HepG2 (cell line): ENCODE results near the gene ARHGAP22. TPM values are rescaled to one million over a fixed set of nuclear protein-coding genes. Genes with fewer than 3 reads are reported as not detected.

Experiments used
- ATAC-seq: fragments of 200-7000 bp; cut with Tn5 transposase; 3 replicates; pipeline ENCODE4 v1.9.1; 2020; ENCODE audit warnings: mild to moderate bottlenecking, moderate library complexity
- BruUV-seq: library from RNA; stranded (reverse); fragments of 400-500 nt; replicated peaks from 2 replicates; lab custom pipeline; 2021; lab: Mats Ljungman, UMichigan
- CTCF ChIA-PET: fragments of 300-600 bp; formaldehyde crosslinking; extraction: SDS; loops from one replicate; lab custom pipeline; 2021; ENCODE audit warnings: low total read pairs, inconsistent platforms, low intra/inter-chr PET ratio; lab: Yijun Ruan, JAX
- POLR2A ChIA-PET: fragments of 350-600 bp; sonication (Branson Sonifier 250); formaldehyde crosslinking; loops from one replicate; lab custom pipeline; 2020; ENCODE audit warnings: antibody characterized with exemption, inconsistent platforms; lab: Yijun Ruan, JAX
- DNase-seq: peaks from one replicate; pipeline ENCODE4 v3.0.0-alpha.2; 2015; ENCODE audit warnings: low spot score
- FAIRE-seq: peaks from 3 replicates; lab custom pipeline; 2011; peaks lifted over from hg19 to GRCh38; lab: Jason Lieb, UNC
- H2AFZ ChIP-seq: one replicate; pipeline ENCODE4 v1.6.1; 2011; ENCODE audit warnings: low read length, inconsistent platforms
- H3K27ac ChIP-seq: fragments of 300-600 bp; 3 replicates; pipeline ENCODE4 v1.8.0; 2011; ENCODE audit warnings: mixed run types, mild to moderate bottlenecking, mixed read lengths, low read length, inconsistent platforms; ENCODE audit not compliant: insufficient read depth; ENCODE audit errors: extremely low read length
- H3K27me3 ChIP-seq, 2 experiments: fragments of 200-600 bp in 1 of 2; 2 replicates in 1 of 2; 3 replicates in 1 of 2; pipeline versions ENCODE4 v1.6.0 to v1.8.0; 2011; ENCODE audit warnings: low read length in 2 of 2, mild to moderate bottlenecking in 2 of 2, moderate library complexity in 2 of 2, inconsistent platforms in 1 of 2; ENCODE audit not compliant: insufficient read depth in 2 of 2, control insufficient read depth in 1 of 2
- H3K36me3 ChIP-seq, 2 experiments: fragments of 200-600 bp in 1 of 2; replicated peaks in 1 of 2; 2 replicates in 1 of 2; 3 replicates in 1 of 2; pipeline versions ENCODE4 v1.5.1 to v1.8.0; 2011; ENCODE audit warnings: low read length in 2 of 2, inconsistent platforms in 1 of 2; ENCODE audit not compliant: insufficient read depth in 2 of 2, control insufficient read depth in 1 of 2
- H3K4me1 ChIP-seq: 2 replicates; pipeline ENCODE4 v1.5.1; 2012; ENCODE audit warnings: low read length, inconsistent platforms; ENCODE audit not compliant: insufficient read depth
- H3K4me2 ChIP-seq: 2 replicates; pipeline ENCODE4 v1.6.0; 2011; ENCODE audit warnings: low read depth, low read length, inconsistent platforms
- H3K4me3 ChIP-seq, 3 experiments: fragments of 200-600 bp in 1 of 3; sonication (generic), shearing (Covaris generic) in 1 of 3; replicated peaks in 1 of 3; 2 replicates each; pipeline ENCODE4 v1.5.1; 2011 to 2016; ENCODE audit warnings: low read length in 3 of 3, inconsistent platforms in 2 of 3, low read depth in 2 of 3, mild to moderate bottlenecking in 2 of 3, control low read depth in 1 of 3, mixed read lengths in 1 of 3; ENCODE audit not compliant: insufficient read depth in 1 of 3
- H3K79me2 ChIP-seq: one replicate; pipeline ENCODE4 v1.6.1; 2011; ENCODE audit warnings: low read length, inconsistent platforms; ENCODE audit not compliant: insufficient read depth
- H3K9ac ChIP-seq: 2 replicates; pipeline ENCODE4 v1.6.0; 2011; ENCODE audit warnings: mild to moderate bottlenecking, low read depth, low read length, inconsistent platforms; ENCODE audit not compliant: insufficient read depth
- H3K9me3 ChIP-seq: 2 replicates; pipeline ENCODE4 v1.5.1; 2012; ENCODE audit warnings: mild to moderate bottlenecking, low read length
- H4K20me1 ChIP-seq: 2 replicates; pipeline ENCODE4 v1.6.0; 2011; ENCODE audit warnings: inconsistent platforms, mild to moderate bottlenecking, low read length, moderate library complexity; ENCODE audit not compliant: insufficient read depth
- DBP ChIP-seq: sonication (generic); formaldehyde crosslinking; IDR thresholded peaks from 2 replicates; pipeline ENCODE4 v1.4.0; 2020; ENCODE audit warnings: missing genetic modification reagents; ENCODE audit errors: not compliant biosample characterization
- DNMT1 ChIP-seq: sonication (generic); formaldehyde crosslinking; IDR thresholded peaks from 2 replicates; pipeline ENCODE4 v1.5.1; 2020; ENCODE audit warnings: mild to moderate bottlenecking, missing genetic modification reagents
- FLYWCH1 ChIP-seq: sonication (generic); formaldehyde crosslinking; IDR thresholded peaks from 2 replicates; pipeline ENCODE4 v1.8.1; 2023; ENCODE audit warnings: mild to moderate bottlenecking, missing genetic modification reagents
- HOXA3 ChIP-seq: sonication (generic); formaldehyde crosslinking; IDR thresholded peaks from 2 replicates; pipeline ENCODE4 v1.5.0; 2020; ENCODE audit warnings: missing genetic modification reagents
- HOXA7 ChIP-seq: sonication (generic); formaldehyde crosslinking; IDR thresholded peaks from 2 replicates; pipeline ENCODE4 v1.8.1; 2022; ENCODE audit warnings: mild to moderate bottlenecking, missing genetic modification reagents, moderate library complexity
- ISL2 ChIP-seq: sonication (generic); formaldehyde crosslinking; IDR thresholded peaks from 2 replicates; pipeline ENCODE4 v1.5.0; 2020; ENCODE audit warnings: missing genetic modification reagents
- JARID2 ChIP-seq: sonication (generic); formaldehyde crosslinking; IDR thresholded peaks from 2 replicates; pipeline ENCODE4 v1.8.1; 2023; ENCODE audit warnings: missing genetic modification reagents, inconsistent platforms; ENCODE audit not compliant: insufficient replicate concordance
- JDP2 ChIP-seq: sonication (generic); formaldehyde crosslinking; IDR thresholded peaks from 2 replicates; pipeline ENCODE4 v1.8.1; 2022; ENCODE audit warnings: missing genetic modification reagents, borderline replicate concordance
- MED13 ChIP-seq: sonication (generic); formaldehyde crosslinking; IDR thresholded peaks from 2 replicates; pipeline ENCODE4 v1.5.0; 2020; ENCODE audit warnings: missing genetic modification reagents
- TEF ChIP-seq: sonication (generic); formaldehyde crosslinking; IDR thresholded peaks from 2 replicates; pipeline ENCODE4 v1.5.0; 2020; ENCODE audit warnings: missing genetic modification reagents
- ZBTB1 ChIP-seq: sonication (generic); formaldehyde crosslinking; IDR thresholded peaks from 2 replicates; pipeline ENCODE4 v1.4.0; 2020; ENCODE audit warnings: missing genetic modification reagents, borderline replicate concordance
- ZFP36L1 ChIP-seq: sonication (generic); formaldehyde crosslinking; IDR thresholded peaks from 2 replicates; pipeline ENCODE4 v1.8.0; 2022; ENCODE audit warnings: mild to moderate bottlenecking, missing genetic modification reagents, moderate library complexity
- ZHX1 ChIP-seq: sonication (generic); formaldehyde crosslinking; IDR thresholded peaks from 2 replicates; pipeline ENCODE4 v1.8.1; 2022; ENCODE audit warnings: low read depth, mild to moderate bottlenecking, missing genetic modification reagents
- ZNF232 ChIP-seq: sonication (generic); formaldehyde crosslinking; IDR thresholded peaks from 2 replicates; pipeline ENCODE4 v1.4.0; 2020; ENCODE audit warnings: missing genetic modification reagents, borderline replicate concordance
- ZNF646 ChIP-seq: sonication (generic); formaldehyde crosslinking; IDR thresholded peaks from 2 replicates; pipeline ENCODE4 v1.9.0; 2021; ENCODE audit warnings: mild to moderate bottlenecking, missing genetic modification reagents
- WGBS: methylation state at CpG from one replicate; pipeline ENCODE4 v1.1.6; 2017; ENCODE audit warnings: low lambda C conversion rate; 5-methylcytosine and 5-hydroxymethylcytosine counted together
- in situ Hi-C: cut with HindIII; loops from 2 replicates; pipeline ENCODE4 v1.10.0; 2017; ENCODE audit warnings: low pct_unique_long_range_greater_than_20kb; ENCODE audit not compliant: extremely low pct_ligation_motif_present
- intact Hi-C: fragments of 100-400 bp; cut with micrococcal nuclease; formaldehyde crosslinking; loops from one replicate; pipeline ENCODE4 v1.10.0; 2022; ENCODE audit not compliant: unreplicated experiment
- polyA plus RNA-seq, 8 experiments: library from polyadenylated mRNA; depleted of rRNA in 3 of 8; stranded (reverse) in 7 of 8; unstranded in 1 of 8; fragments of >200 nt; fragmentation: Illumina TruSeq in 4 of 8; extraction: Trizol in 4 of 8; gene quantifications; 2 replicates each; pipeline versions ENCODE4 v1.2.1 to v1.2.3, GENCODE V29; 2011 to 2016; ENCODE audit warnings: low read depth in 4 of 8, missing spikeins in 1 of 8, mixed read lengths in 1 of 8; ENCODE audit not compliant: insufficient read depth in 1 of 8
- total RNA-seq, 5 experiments: library from RNA; depleted of rRNA; stranded (reverse); fragments of >200 nt; fragmentation: Illumina TruSeq; extraction: Trizol; gene quantifications; 2 replicates each; pipeline ENCODE4 v1.2.3, GENCODE V29; 2016; ENCODE audit warnings: low read depth in 1 of 5

The ARHGAP22 gene
- total and polyA plus RNA-seq, 2 of the 13 experiments (the other 11 are each of a cell fraction or from before 2014, with no cell fraction given), result 0.08 to 0.38 TPM

- ChIA-PET CTCF (no interaction called here), POLR2A (no interaction called here)
- in situ Hi-C loops, result no loop called here
- H3K9me3 ChIP-seq, result no peaks in the 10 kb centered on the region
- no peak overlapping the region for H2AFZ ChIP-seq
- ATAC-seq, result no peak
- BruUV-seq, result no TSS peak
- intact Hi-C loops, result no loop called here
- H4K20me1 ChIP-seq, result no peaks in the 10 kb centered on the region
- no peak overlapping the region for H3K4me2 ChIP-seq
- H3K4me1 ChIP-seq, result no peaks in the 10 kb centered on the region
- 22% methylated on average over 5 of the region's 5 CpGs for WGBS
- no peak for DNase-seq
- no peaks in the 10 kb centered on the region for H3K79me2 ChIP-seq
- no peak overlapping the region for H3K9ac ChIP-seq
- no peak overlapping the region for H3K4me3 ChIP-seq
- H3K27me3 ChIP-seq, result peaks cover 0 to 9% of the 10 kb centered on the region in 2 experiments; a peak in 1 of 5 replicates
- no peaks in the 10 kb centered on the region for H3K36me3 ChIP-seq
- FAIRE-seq, result no peak
- H3K27ac ChIP-seq, result no peak overlapping the region
- TF ChIP-seq JARID2 (CRISPR knock-in tag), result no peak
- TF ChIP-seq DNMT1 (CRISPR knock-in tag), result no peak
- no peak for TF ChIP-seq DBP (CRISPR knock-in tag)
- no peak for TF ChIP-seq JDP2
- no peak for TF ChIP-seq HOXA3 (CRISPR knock-in tag)
- no peak for TF ChIP-seq HOXA7 (CRISPR knock-in tag)
- TF ChIP-seq ZNF232 (CRISPR knock-in tag), result no peak
- no peak for TF ChIP-seq ZHX1 (CRISPR knock-in tag)
- no peak for TF ChIP-seq ZNF646 (CRISPR knock-in tag)
- no peak for TF ChIP-seq TEF (CRISPR knock-in tag)
- no peak for TF ChIP-seq FLYWCH1 (CRISPR knock-in tag)
- no peak for TF ChIP-seq ZBTB1 (CRISPR knock-in tag)
- no peak for TF ChIP-seq MED13 (CRISPR knock-in tag)
- no peak for TF ChIP-seq ISL2 (CRISPR knock-in tag)
- TF ChIP-seq ZFP36L1 (CRISPR knock-in tag), result no peak
Measured at GRCh38 chr10:48531486-48531885, 73.4 kb downstream of the ARHGAP22 start.
